GM10847 (cell line): ENCODE results near the gene MAGI1.

ENCODE experiments used
- POLR2A ChIP-seq: IDR thresholded peaks from 2 replicates; pipeline ENCODE4 v1.6.1; 2011; ENCODE audit not compliant: insufficient read length; ENCODE audit errors: extremely low read depth

MAGI1 gene

GRCh38 chr3:65749066-65749465, 289.7 kb downstream of the MAGI1 start:
- no peak for TF ChIP-seq POLR2A

GRCh38 chr3:65748326-65748725, 290.4 kb downstream of the MAGI1 start:
- no peak for TF ChIP-seq POLR2A

GRCh38 chr3:65746848-65747247, 291.9 kb downstream of the MAGI1 start:
- no peak for TF ChIP-seq POLR2A

GRCh38 chr3:65745306-65745705, 293.4 kb downstream of the MAGI1 start:
- TF ChIP-seq POLR2A, result no peak

- no peak for TF ChIP-seq POLR2A
Measured at GRCh38 chr3:65742914-65743313, 295.8 kb downstream of the MAGI1 start.

GRCh38 chr3:65741540-65741939, 297.2 kb downstream of the MAGI1 start:
- no peak for TF ChIP-seq POLR2A

GRCh38 chr3:65739901-65740541, 298.7 kb downstream of the MAGI1 start:
- no peak for TF ChIP-seq POLR2A

GRCh38 chr3:65734792-65735191, 303.9 kb downstream of the MAGI1 start:
- TF ChIP-seq POLR2A, result no peak

GRCh38 chr3:65734382-65734781, 304.3 kb downstream of the MAGI1 start:
- no peak for TF ChIP-seq POLR2A

GRCh38 chr3:65733459-65733858, 305.3 kb downstream of the MAGI1 start:
- no peak for TF ChIP-seq POLR2A

- no peak for TF ChIP-seq POLR2A
Measured at GRCh38 chr3:65732051-65732935, 306.4 kb downstream of the MAGI1 start.

GRCh38 chr3:65730449-65730848, 308.3 kb downstream of the MAGI1 start:
- no peak for TF ChIP-seq POLR2A

- TF ChIP-seq POLR2A, result no peak
Measured at GRCh38 chr3:65729973-65730372, 308.7 kb downstream of the MAGI1 start.

- no peak for TF ChIP-seq POLR2A
Measured at GRCh38 chr3:65729555-65729954, 309.2 kb downstream of the MAGI1 start.

- TF ChIP-seq POLR2A, result no peak
Measured at GRCh38 chr3:65728138-65728537, 310.6 kb downstream of the MAGI1 start.

- no peak for TF ChIP-seq POLR2A
Measured at GRCh38 chr3:65723985-65724384, 314.7 kb downstream of the MAGI1 start.
